ENCODE measurements around the gene STYXL1.

GRCh38 chr7:75985518-75986146 lies 62.2 kb downstream of the STYXL1 start:
- TF ChIP-seq POLR2A (IDR thresholded peaks at IDR 0.05) = no peak
- TF ChIP-seq, protein P1, sequence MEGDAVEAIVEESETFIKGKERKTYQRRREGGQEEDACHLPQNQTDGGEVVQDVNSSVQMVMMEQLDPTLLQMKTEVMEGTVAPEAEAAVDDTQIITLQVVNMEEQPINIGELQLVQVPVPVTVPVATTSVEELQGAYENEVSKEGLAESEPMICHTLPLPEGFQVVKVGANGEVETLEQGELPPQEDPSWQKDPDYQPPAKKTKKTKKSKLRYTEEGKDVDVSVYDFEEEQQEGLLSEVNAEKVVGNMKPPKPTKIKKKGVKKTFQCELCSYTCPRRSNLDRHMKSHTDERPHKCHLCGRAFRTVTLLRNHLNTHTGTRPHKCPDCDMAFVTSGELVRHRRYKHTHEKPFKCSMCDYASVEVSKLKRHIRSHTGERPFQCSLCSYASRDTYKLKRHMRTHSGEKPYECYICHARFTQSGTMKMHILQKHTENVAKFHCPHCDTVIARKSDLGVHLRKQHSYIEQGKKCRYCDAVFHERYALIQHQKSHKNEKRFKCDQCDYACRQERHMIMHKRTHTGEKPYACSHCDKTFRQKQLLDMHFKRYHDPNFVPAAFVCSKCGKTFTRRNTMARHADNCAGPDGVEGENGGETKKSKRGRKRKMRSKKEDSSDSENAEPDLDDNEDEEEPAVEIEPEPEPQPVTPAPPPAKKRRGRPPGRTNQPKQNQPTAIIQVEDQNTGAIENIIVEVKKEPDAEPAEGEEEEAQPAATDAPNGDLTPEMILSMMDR (IDR thresholded peaks at IDR 0.05) = no peak
